ENCODE data around the gene FUT4. TPM values are rescaled to one million over a fixed set of nuclear protein-coding genes. Genes with fewer than 3 reads are reported as not detected.

Gene FUT4
- total and polyA plus RNA-seq, 8 donors, result 6.1 to 8.4 (median 7.7) TPM

GRCh38 chr11:94515398-94515797 is 28.3 kb upstream of the FUT4 start:
- TF ChIP-seq CTCF (IDR thresholded peaks at IDR 0.05), result no peak
- DNase-seq, result no peak
- no peaks in the 10 kb centered on the region for H3K36me3 ChIP-seq
- H3K27me3 ChIP-seq, result peaks cover 0 to 11% of the 10 kb centered on the region in 2 donors
- H3K4me1 ChIP-seq, result peaks cover 4 to 22% of the 10 kb centered on the region in 2 donors
- no peak overlapping the region for H3K27ac ChIP-seq
- no peak overlapping the region for H3K4me3 ChIP-seq
- ATAC-seq, result no peak
- intact Hi-C loops (cut with DNase I), result no loop called here
- H3K9me3 ChIP-seq, result no peaks in the 10 kb centered on the region

- Histone ChIP-seq H3K9me3 (no peaks in the 10 kb centered on the region), H3K27me3 (peaks cover 0 to 9% of the 10 kb centered on the region in 2 donors), H3K27ac (no peak overlapping the region), H3K4me3 (no peak overlapping the region), H3K36me3 (no peaks in the 10 kb centered on the region), H3K4me1 (peaks cover 4 to 21% of the 10 kb centered on the region in 2 donors)
- DNase-seq (no peak), ATAC-seq (no peak)
- intact Hi-C loops (cut with DNase I), result no loop called here
- no peak for TF ChIP-seq CTCF (IDR thresholded peaks at IDR 0.05)
Observed at GRCh38 chr11:94516725-94517124, 27.0 kb upstream of the FUT4 start.

GRCh38 chr11:94518300-94518699 is 25.4 kb upstream of the FUT4 start:
- DNase-seq (no peak), ATAC-seq (no peak)
- no peaks in the 10 kb centered on the region for H3K9me3 ChIP-seq
- H3K36me3 ChIP-seq, result no peaks in the 10 kb centered on the region
- TF ChIP-seq CTCF (IDR thresholded peaks at IDR 0.05), result no peak
- H3K4me3 ChIP-seq, result no peak overlapping the region
- no peak overlapping the region for H3K27ac ChIP-seq
- H3K27me3 ChIP-seq, result no peaks in the 10 kb centered on the region
- intact Hi-C loops (cut with DNase I), result no loop called here
- H3K4me1 ChIP-seq, result peaks cover 0 to 8% of the 10 kb centered on the region in 2 donors

- intact Hi-C loops (cut with DNase I), result no loop called here
Observed at GRCh38 chr11:94519478-94520084, 24.1 kb upstream of the FUT4 start.

GRCh38 chr11:94521684-94522083 is 22.0 kb upstream of the FUT4 start:
- Histone ChIP-seq H3K9me3 (no peaks in the 10 kb centered on the region), H3K27ac (no peak overlapping the region), H3K4me1 (peaks cover 0 to 18% of the 10 kb centered on the region in 2 donors), H3K27me3 (no peaks in the 10 kb centered on the region), H3K4me3 (no peak overlapping the region), H3K36me3 (no peaks in the 10 kb centered on the region)
- ATAC-seq (peak; percentile 21), DNase-seq (no peak)
- TF ChIP-seq CTCF (IDR thresholded peaks at IDR 0.05), result peak in 1 of 2 donors; percentile 38
- intact Hi-C loops (cut with DNase I), result no loop called here

More at GRCh38 chr11:94519478-94520084, 24.1 kb upstream of the FUT4 start:
- no peaks in the 10 kb centered on the region for H3K9me3 ChIP-seq
- peak in 1 of 4 donors; percentile 43 for DNase-seq
- H3K36me3 ChIP-seq, result no peaks in the 10 kb centered on the region
- peak; percentile 71 for ATAC-seq
- H3K27me3 ChIP-seq, result no peaks in the 10 kb centered on the region
- H3K27ac ChIP-seq, result no peak overlapping the region
- TF ChIP-seq CTCF (IDR thresholded peaks at IDR 0.05), result peak; percentile 51 to 64
- peaks cover 0 to 8% of the 10 kb centered on the region in 2 donors for H3K4me1 ChIP-seq
- no peak overlapping the region for H3K4me3 ChIP-seq

Measured in left lung (tissue), 10 donors.